ENCODE measurements around the gene SH2D7. TPM values are rescaled to one million over a fixed set of nuclear protein-coding genes. Genes with fewer than 3 reads are reported as not detected.

Gene SH2D7
- total and polyA plus RNA-seq, 2 experiments from 2014 or later = 0.31 TPM; not detected in 1

- H3K4me3 ChIP-seq = no peak overlapping the region
- H3K4me2 ChIP-seq = no peak overlapping the region
- DNase-seq (ENCODE audit: low spot score) = no peak
- peaks cover 29% of the 10 kb centered on the region; the same call in 1 of the 2 replicates for H3K4me1 ChIP-seq (ENCODE audit: insufficient read depth)
- H3K9me2 ChIP-seq (ENCODE audit: insufficient read depth) = no peaks in the 10 kb centered on the region
- H3K9me3 Mint-ChIP-seq = no peaks in the 10 kb centered on the region
- no peak overlapping the region for H3K4me3 Mint-ChIP-seq
- H3K4me1 Mint-ChIP-seq = peaks cover 17% of the 10 kb centered on the region
- H3K36me3 Mint-ChIP-seq (ENCODE audit: low read depth) = no peaks in the 10 kb centered on the region
- no peak for ATAC-seq
- TF ChIP-seq CREB1 (CRISPR knock-in tag; IDR thresholded peaks at IDR 0.05; ENCODE audit: low read depth) (no peak), ZNF114 (CRISPR knock-in tag; IDR thresholded peaks at IDR 0.05) (no peak), REST (IDR thresholded peaks at IDR 0.05; ENCODE audit: unreplicated experiment) (no peak), NANOG (IDR thresholded peaks at IDR 0.05; ENCODE audit: borderline replicate concordance) (no peak), EZH2phosphoT487 (IDR thresholded peaks at IDR 0.05; ENCODE audit: unreplicated experiment) (no peak)
- H3K27ac Mint-ChIP-seq = no peak overlapping the region
- H3K27me3 Mint-ChIP-seq (ENCODE audit: insufficient read depth, low read depth, poor library complexity) = no peaks in the 10 kb centered on the region
- no peaks in the 10 kb centered on the region for H3K27me3 ChIP-seq (ENCODE audit: insufficient read depth)
- H2AFZ ChIP-seq = no peak overlapping the region
- H4K20me1 ChIP-seq (replicated peaks; ENCODE audit: insufficient read depth) = no peaks in the 10 kb centered on the region
- H3F3A ChIP-seq (replicated peaks; ENCODE audit: low read depth) = no peaks in the 10 kb centered on the region
- no peaks in the 10 kb centered on the region for H3K79me2 ChIP-seq (replicated peaks; ENCODE audit: insufficient read depth)
- H3K36me3 ChIP-seq (ENCODE audit: insufficient read depth) = peaks cover 5% of the 10 kb centered on the region; the same call in 1 of the 2 replicates
- H3K27ac ChIP-seq (ENCODE audit: low read depth) = no peak overlapping the region
Measured at GRCh38 chr15:78048628-78048920, 43.8 kb upstream of the SH2D7 start.

GRCh38 chr15:78049691-78050440 lies 42.5 kb upstream of the SH2D7 start:
- no peaks in the 10 kb centered on the region for H4K20me1 ChIP-seq (replicated peaks; ENCODE audit: insufficient read depth)

More at GRCh38 chr15:78049691-78050440, 42.5 kb upstream of the SH2D7 start:
- H3K79me2 ChIP-seq (replicated peaks; ENCODE audit: insufficient read depth) = peaks cover 2% of the 10 kb centered on the region
- Mint-ChIP-seq H3K4me3 (no peak overlapping the region), H3K27ac (no peak overlapping the region), H3K27me3 (ENCODE audit: insufficient read depth, low read depth, poor library complexity) (no peaks in the 10 kb centered on the region), H3K4me1 (peaks cover 17% of the 10 kb centered on the region), H3K36me3 (ENCODE audit: low read depth) (no peaks in the 10 kb centered on the region), H3K9me3 (no peaks in the 10 kb centered on the region)
- H3K27me3 ChIP-seq (ENCODE audit: insufficient read depth) = no peaks in the 10 kb centered on the region
- no peak for TF ChIP-seq ZNF114 (CRISPR knock-in tag; IDR thresholded peaks at IDR 0.05)
- no peak for TF ChIP-seq CTCF (conservative IDR thresholded peaks at IDR 0.05; ENCODE audit: low read depth in 2 of 2)
- TF ChIP-seq STAT1 (IDR thresholded peaks at IDR 0.05; ENCODE audit: unreplicated experiment) = no peak
- no peak for TF ChIP-seq ZNF331 (CRISPR knock-in tag; IDR thresholded peaks at IDR 0.05; ENCODE audit: low read depth)
- TF ChIP-seq NANOG (IDR thresholded peaks at IDR 0.05; ENCODE audit: borderline replicate concordance) = no peak
- no peak for TF ChIP-seq EZH2 (IDR thresholded peaks at IDR 0.05; ENCODE audit: low read depth, unreplicated experiment)
- TF ChIP-seq ZNF462 (CRISPR knock-in tag; IDR thresholded peaks at IDR 0.05) = no peak
- H3K27ac ChIP-seq (ENCODE audit: low read depth) = peak overlapping the region; percentile 53; the same call in 1 of the 2 replicates
- H3F3A ChIP-seq (replicated peaks; ENCODE audit: low read depth) = no peaks in the 10 kb centered on the region
- H3K36me3 ChIP-seq (ENCODE audit: insufficient read depth) = no peaks in the 10 kb centered on the region
- H2AFZ ChIP-seq = no peak overlapping the region
- no peak overlapping the region for H3K4me3 ChIP-seq
- no peaks in the 10 kb centered on the region for H3K9me2 ChIP-seq (ENCODE audit: insufficient read depth)
- no peak overlapping the region for H3K4me2 ChIP-seq
- no peak; the same call in 2 of the 3 replicates for ATAC-seq
- H3K4me1 ChIP-seq (ENCODE audit: insufficient read depth) = peaks cover 29% of the 10 kb centered on the region; the same call in 1 of the 2 replicates
- no peak for DNase-seq (ENCODE audit: low spot score)
